Activated gamma-delta T cell treated with Interleukin-2 at 50 U/mL for 16 hours (primary cell): ENCODE data around the gene PSMD5.

Experiments used
- DNase-seq: peaks from one replicate; pipeline ENCODE4 v3.0.0-alpha.2; 2020

The PSMD5 gene

GRCh38 chr9:120801441-120801840 lies 41.3 kb downstream of the PSMD5 start:
- DNase-seq: no peak

DNA sequence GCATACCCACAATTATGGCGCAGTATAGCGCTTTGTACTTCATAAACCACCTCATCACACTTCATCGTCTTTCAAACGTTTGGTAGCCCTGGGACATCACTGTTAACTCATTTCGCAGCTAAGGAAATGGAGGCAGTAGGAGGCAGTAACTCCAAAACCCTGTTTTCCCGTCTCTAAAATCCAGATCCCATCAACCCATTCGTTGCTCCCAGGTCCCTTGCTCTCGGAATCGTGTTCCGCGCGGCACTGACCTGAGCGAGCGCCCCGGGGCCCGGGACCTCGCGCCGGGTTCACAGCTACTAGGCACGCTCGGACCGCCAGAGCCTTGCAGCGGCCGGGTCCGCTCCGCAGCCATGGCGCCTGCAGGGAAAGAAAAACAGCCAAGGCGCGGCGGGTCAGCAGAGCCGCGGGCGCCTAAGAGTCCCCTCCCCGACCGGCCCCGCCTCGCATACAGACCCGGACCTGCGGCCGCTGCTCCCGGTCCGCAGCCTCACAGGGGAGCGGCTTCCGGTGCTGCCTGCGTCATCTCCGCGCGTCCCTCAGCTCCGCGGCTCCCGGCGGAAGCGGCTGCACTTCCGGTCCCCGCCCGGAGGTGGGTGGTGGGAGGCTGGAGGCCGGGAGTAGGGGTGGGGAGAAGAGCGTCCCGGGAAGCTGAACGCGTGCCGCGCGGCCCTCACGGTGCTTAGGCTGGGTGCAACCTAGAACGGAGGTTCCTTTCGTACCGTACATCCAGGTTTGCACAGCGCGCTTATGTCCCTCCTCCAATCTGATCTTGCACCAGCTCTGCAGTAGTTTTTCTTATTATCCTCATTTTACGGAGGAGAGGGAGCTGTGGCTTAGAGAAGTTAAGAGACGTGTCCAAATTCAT lies 49.6 kb downstream of the PSMD5 start, which contains the start of gene FBXW2:
Gene FBXW2 (minus strand): TSS at position 519 of the 868 bp plus-strand sequence. CDS start 5,158 bp downstream, outside the sequence.
- peak; percentile 78 for DNase-seq

GRCh38 chr9:120791161-120791560 lies 51.6 kb downstream of the PSMD5 start:
- no peak for DNase-seq

GRCh38 chr9:120787933-120788332 lies 54.8 kb downstream of the PSMD5 start:
- no peak for DNase-seq

DNA sequence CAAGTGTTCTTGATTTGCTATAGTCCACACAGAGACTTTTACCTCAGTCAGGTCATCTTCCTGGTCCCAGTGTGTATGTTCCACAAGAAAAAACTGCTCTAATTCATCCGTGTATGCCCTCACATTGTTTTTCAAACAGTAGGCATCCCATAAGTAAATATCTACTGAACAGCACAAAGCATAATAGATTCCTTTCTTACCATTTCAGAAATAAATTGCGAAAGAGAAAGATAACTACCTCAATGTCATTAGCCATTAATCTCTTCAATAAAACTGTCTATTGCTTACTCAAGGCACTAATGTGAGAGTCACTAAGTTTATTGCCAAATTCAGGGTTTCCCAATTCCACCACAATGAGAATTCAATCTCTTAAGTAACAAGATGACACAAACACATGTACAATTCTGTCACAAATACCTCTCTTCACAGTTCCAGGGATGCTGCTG lies 59.1 kb downstream of the PSMD5 start:
- no peak for DNase-seq

DNA sequence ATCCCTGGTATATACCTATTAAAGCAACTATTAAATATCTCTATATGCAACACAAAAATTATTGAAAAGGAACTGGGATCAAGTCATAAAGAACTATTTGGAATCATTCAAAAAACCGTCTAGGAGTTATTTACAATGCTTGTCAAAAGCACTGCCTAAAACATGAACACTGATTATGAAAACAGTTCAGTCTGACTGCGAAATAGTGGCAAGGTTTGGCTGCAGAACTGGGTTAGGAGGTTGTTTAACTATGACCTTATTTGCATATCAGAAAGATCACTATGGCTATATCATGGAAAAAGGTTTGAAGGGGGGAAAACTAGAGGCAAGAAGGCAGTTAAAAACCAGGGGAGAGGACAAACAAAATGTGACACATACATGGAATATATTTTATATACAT lies 61.5 kb downstream of the PSMD5 start:
- no peak for DNase-seq

DNA sequence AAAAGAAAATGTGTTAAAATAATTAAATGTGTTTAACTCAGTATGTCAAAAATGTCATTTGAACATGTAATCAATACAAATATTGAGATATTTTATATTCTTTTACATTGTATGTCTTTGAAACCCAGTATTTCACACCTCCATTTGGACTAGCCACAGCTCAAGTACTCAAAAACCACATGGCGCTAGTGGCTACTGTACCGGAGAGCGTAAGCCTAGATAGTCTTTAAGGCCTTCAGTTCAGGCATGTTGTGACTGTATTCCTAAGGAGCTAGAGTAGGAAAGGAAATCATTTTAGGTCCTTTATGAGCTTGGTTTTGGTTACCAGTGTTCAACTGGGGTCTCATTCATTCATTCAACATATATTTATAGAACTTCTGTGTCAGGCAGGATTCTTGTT lies 62.4 kb downstream of the PSMD5 start:
- DNase-seq: no peak

DNA sequence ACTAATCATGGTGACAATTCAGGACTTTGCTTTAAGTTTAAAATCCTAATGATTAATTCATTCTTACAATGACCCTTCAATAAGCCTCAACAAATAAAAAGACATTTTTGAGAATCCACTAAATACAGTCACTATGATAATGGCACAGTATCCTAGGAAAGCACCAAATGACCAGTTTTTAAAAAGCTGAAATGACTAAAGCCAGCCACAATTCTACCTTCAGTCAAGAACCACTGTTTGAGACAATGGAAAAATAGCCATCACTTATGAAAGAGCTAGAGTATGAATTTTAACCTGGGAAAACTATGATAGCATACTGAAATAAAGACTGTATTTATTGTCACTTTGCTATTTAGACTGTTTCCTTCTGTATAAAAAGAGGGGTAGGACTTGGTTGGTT lies 63.5 kb downstream of the PSMD5 start:
- DNase-seq: no peak

GRCh38 chr9:120778758-120779157 lies 64.0 kb downstream of the PSMD5 start:
- no peak for DNase-seq

DNA sequence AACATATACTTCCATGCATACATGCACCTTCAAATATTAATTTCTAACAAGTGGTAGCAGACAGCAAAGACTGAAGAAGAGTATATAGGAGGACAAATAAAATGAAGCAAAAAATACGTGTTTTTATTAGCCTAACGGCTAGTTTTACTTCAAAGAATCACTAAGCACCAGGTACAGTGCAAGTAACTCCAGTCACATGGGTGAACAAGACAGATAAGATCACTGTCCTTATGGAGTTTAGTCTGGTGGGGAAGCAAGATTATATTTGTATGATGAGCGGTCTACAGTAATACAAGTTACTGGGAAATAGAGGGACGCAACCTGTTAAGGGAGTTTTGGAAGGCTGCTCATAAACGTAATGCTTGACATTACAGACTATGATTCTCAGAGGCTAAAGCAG lies 65.5 kb downstream of the PSMD5 start:
- no peak for DNase-seq

DNA sequence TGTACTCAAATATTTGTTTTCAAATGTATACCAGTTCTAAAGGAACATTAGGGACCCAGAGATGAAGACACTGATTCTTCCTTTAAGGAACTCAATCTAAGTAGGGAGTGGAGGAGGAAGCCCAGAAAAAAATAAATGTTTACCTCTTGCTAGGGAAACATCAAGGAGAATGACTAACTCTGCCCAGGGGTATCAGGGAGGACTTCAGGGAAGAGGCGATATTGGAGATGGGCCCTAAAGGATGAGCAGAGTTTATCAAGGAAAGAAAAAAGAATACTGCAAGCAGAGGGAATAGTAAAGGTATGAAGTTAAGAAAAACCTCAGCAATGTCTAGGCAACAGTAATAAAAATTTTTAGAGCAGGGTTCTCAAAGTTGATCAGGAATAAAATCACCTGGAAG lies 65.9 kb downstream of the PSMD5 start:
- no peak for DNase-seq

- no peak for DNase-seq
These were observed 66.9 kb downstream of the PSMD5 start for GRCh38 chr9:120775859-120776258.

GRCh38 chr9:120774719-120775118 lies 68.0 kb downstream of the PSMD5 start:
- no peak for DNase-seq

DNA sequence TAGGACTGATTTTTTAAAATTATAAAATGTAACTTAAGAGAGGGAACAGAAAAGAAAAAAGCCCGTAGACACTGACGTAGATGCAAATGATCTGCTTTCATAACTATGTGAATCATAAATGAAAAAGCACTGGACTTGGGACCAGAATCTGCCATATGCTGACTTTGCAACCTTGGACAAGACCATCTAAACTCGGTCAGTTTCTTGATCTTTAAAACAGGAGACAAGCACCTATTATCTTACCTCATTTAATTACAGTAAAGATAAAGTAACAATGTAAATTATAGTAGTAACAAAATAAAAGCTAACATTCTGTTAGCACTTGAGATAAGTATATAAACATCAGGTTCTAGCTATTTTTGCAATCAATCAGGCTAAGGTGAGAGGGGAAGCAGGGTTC lies 69.5 kb downstream of the PSMD5 start:
- no peak for DNase-seq

DNA sequence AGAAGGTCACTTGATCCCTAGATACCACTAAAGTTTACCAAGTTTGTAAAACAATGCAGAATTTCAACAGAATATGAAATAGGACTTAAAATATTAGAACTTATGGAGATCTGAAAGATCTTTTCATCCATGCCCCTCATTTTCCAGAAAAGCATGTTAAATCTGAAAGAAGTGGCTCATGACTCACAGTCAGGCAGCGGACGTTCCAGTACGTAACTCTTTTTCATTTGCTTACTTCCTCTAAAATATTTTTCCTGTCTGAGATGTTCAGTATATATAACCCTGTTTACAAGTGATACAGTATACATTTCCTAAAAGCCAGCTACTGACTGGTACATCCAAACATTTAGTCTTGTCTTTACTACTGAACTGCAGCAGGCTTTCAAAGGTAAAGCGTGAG lies 71.8 kb downstream of the PSMD5 start:
- DNase-seq: no peak

- no peak for DNase-seq
These were observed 73.8 kb downstream of the PSMD5 start for GRCh38 chr9:120768886-120769285.

- DNase-seq: no peak
These were observed 74.5 kb downstream of the PSMD5 start for GRCh38 chr9:120768247-120768646.

DNA sequence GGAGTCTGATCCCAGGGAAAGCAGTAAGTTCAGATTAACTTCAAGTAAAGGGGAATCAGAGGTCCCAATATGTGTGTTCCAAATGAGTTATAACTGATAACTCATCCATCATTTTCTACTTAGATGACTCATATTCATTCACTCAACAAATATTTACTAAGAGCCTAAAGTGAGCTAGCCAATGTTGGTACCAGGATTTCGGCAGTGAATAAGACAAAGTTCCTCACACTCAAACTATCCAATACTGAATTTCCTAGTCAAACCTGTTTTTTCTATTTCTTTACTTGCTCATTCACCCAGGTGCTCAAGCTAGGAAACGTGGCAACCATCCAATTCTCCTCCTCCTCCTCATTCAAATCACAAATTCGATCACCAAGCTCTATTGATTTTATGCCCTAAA lies 75.3 kb downstream of the PSMD5 start:
- DNase-seq: no peak
